HG03521 (cell line): ENCODE measurements around the gene ALDH18A1.

Experiments used
- ATAC-seq: cut with Tn5 transposase; IDR thresholded peaks from one replicate; pipeline ENCODE4 v1.9.1; 2021; ENCODE audit warnings: mild to moderate bottlenecking, moderate library complexity; ENCODE audit not compliant: unreplicated experiment

Gene ALDH18A1

GRCh38 chr10:95559471-95559870, 97.0 kb downstream of the ALDH18A1 start:
- ATAC-seq: no peak

GRCh38 chr10:95558593-95559320, 97.8 kb downstream of the ALDH18A1 start:
- ATAC-seq: no peak

- ATAC-seq: no peak
Observed at GRCh38 chr10:95556994-95557767, 99.3 kb downstream of the ALDH18A1 start.
